Suprapubic skin (tissue), 4 donors: ENCODE results near the gene ASIP.

Experiments used
- CTCF ChIP-seq, 2 donors: fragments of 200-600 bp in 1 of 2; fragments of 450-650 bp in 1 of 2; sonication (generic) in 1 of 2; IDR thresholded peaks; one replicate each; pipeline ENCODE4 v1.5.1; 2016 to 2019; ENCODE audit warnings: antibody characterized with exemption in 2 of 2, mild to moderate bottlenecking in 1 of 2, moderate library complexity in 1 of 2
- POLR2A ChIP-seq, 2 donors: fragments of 450-650 bp; IDR thresholded peaks; one replicate each; pipeline ENCODE4 v1.6.1; 2017; ENCODE audit warnings: antibody characterized with exemption in 2 of 2, mild to moderate bottlenecking in 2 of 2, moderate library complexity in 2 of 2
- POLR2AphosphoS5 ChIP-seq, 3 donors: sonication (generic); formaldehyde crosslinking; IDR thresholded peaks; one replicate each; pipeline ENCODE4 v1.6.1; 2017; ENCODE audit warnings: antibody characterized with exemption in 3 of 3

DNA sequence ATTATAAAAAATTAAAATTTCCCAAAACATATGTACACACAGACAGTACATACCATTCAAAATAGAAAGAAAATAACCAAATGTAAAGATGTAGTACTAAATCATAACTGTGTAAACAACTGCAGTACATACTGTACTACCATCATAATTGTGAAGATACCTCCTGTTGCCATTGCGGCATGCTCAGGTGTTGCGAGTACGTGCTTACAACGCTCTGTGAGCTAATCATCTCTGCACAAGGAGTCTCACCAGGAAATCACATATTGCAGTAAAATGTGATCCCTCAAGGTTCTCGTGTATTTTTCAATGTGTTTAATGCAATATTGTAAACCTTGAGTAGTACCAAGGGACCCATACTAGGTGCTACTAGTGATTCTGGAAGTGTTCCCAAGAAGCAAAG lies 22.9 kb downstream of the ASIP start:
- TF ChIP-seq POLR2AphosphoS5 (IDR thresholded peaks at IDR 0.05) (no peak), POLR2A (IDR thresholded peaks at IDR 0.05) (no peak), CTCF (IDR thresholded peaks at IDR 0.05) (no peak)
